ENCODE data around the gene COL18A1. TPM values are rescaled to one million over a fixed set of nuclear protein-coding genes. Genes with fewer than 3 reads are reported as not detected.

COL18A1 gene
- polyA plus RNA-seq, 1 of the 3 experiments (the other 2 are of a cell fraction): 118 TPM

DNA sequence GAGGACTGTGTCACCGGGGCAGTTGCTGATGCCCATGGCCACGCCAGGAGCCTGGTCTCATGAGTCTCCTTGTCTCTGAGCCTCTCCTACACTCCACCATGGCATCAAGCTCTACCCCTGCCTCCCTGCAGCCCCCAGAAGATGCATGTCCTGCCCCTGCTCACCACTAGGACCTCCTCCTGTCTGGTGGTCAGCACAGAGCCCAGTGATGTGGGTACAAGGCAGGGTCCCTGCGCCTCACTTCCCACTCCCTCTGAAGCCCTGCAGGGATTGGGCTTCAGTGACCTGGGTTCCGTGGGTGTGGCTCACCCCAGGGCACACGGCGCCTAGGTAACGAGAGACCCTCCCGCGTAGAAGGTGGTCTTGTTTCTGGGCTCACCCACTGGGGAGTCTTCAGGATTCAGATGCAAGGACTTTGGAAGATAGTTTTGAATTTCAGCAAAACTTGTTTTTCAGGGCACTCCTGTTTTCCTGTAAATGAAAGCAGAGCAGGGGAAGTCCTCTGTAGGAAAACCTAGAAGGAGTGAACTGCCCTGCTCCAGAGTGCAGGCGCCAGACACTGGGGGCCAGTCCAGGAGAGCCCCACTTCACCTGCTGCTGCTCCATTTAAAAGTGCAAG, 2.8 kb downstream of the COL18A1 start:
- no peak overlapping the region for H3K9ac ChIP-seq
- CTCF ChIA-PET: interaction anchor here (0.7 to 1.5 kb wide), 9 partner anchors 9 to 269 kb away, joined by 3 to 5 read pairs (median 3); no protein-coding TSS in a partner anchor
- peak overlapping the region; percentile 99 for H3K4me2 ChIP-seq
- H3K9me3 ChIP-seq: no peaks in the 10 kb centered on the region
- no peaks in the 10 kb centered on the region for H3F3A ChIP-seq (replicated peaks; ENCODE audit: insufficient read depth)
- POLR2A ChIA-PET: no interaction called here
- no peak for DNase-seq
- peak; percentile 18; the same call in 1 of the 2 replicates for TF ChIP-seq CTCF (IDR thresholded peaks at IDR 0.05)
- no peak for TF ChIP-seq TCF12 (IDR thresholded peaks at IDR 0.05)
- TF ChIP-seq POLR2AphosphoS5 (IDR thresholded peaks at IDR 0.05; ENCODE audit: low read depth, low read length): no peak
- WGBS (ENCODE audit: low lambda C conversion rate): 88% methylated on average over 10 of the region's 10 CpGs
- no peak overlapping the region for H3K27ac ChIP-seq (ENCODE audit: low read depth in 2 of 2, low read length in 1 of 2)
- H3K9me2 ChIP-seq: no peaks in the 10 kb centered on the region
- peaks cover 71% of the 10 kb centered on the region for H3K79me2 ChIP-seq (ENCODE audit: insufficient read depth)
- H4K20me1 ChIP-seq (ENCODE audit: insufficient read depth): peaks cover 64% of the 10 kb centered on the region
- no peaks in the 10 kb centered on the region for H3K27me3 ChIP-seq (ENCODE audit: insufficient read depth)
- H3K4me3 ChIP-seq (ENCODE audit: low read depth in 2 of 2, low read length in 1 of 2): no peak overlapping the region
- H2AFZ ChIP-seq (ENCODE audit: low read depth): no peak overlapping the region
- H3K36me3 ChIP-seq (replicated peaks in 1 of 2; ENCODE audit: control insufficient read depth in 1 of 2, insufficient read depth in 2 of 2, low read length in 1 of 2): peaks cover 6 to 7% of the 10 kb centered on the region in 2 experiments
- H3K4me1 ChIP-seq (ENCODE audit: control insufficient read depth in 1 of 2, insufficient read depth in 2 of 2, low read depth in 1 of 2, low read length in 1 of 2): peaks cover 6 to 50% of the 10 kb centered on the region in 2 experiments; a peak in 1 of 4 replicates

GRCh38 chr21:45408271-45408791, 3.4 kb downstream of the COL18A1 start:
- 97% methylated on average over 6 of the region's 10 CpGs for WGBS (ENCODE audit: low lambda C conversion rate)
- H3K4me2 ChIP-seq: peak overlapping the region; percentile 99; the same call in 1 of the 2 replicates
- no peaks in the 10 kb centered on the region for H3K9me2 ChIP-seq
- H3K36me3 ChIP-seq (replicated peaks in 1 of 2; ENCODE audit: control insufficient read depth in 1 of 2, insufficient read depth in 2 of 2, low read length in 1 of 2): peaks cover 6 to 7% of the 10 kb centered on the region in 2 experiments
- no peaks in the 10 kb centered on the region for H3F3A ChIP-seq (replicated peaks; ENCODE audit: insufficient read depth)
- peaks cover 70% of the 10 kb centered on the region for H4K20me1 ChIP-seq (ENCODE audit: insufficient read depth)
- TF ChIP-seq SMC3 (IDR thresholded peaks at IDR 0.05; ENCODE audit: low read depth, low read length) (no peak), USF1 (IDR thresholded peaks at IDR 0.05; ENCODE audit: borderline replicate concordance, low read depth) (no peak), MXI1 (IDR thresholded peaks at IDR 0.05; ENCODE audit: low read depth, low read length) (no peak), FOXJ3 (CRISPR knock-in tag; IDR thresholded peaks at IDR 0.05) (no peak), GABPA (IDR thresholded peaks at IDR 0.05; ENCODE audit: low read depth) (no peak), FOSL2 (IDR thresholded peaks at IDR 0.05; ENCODE audit: borderline replicate concordance, low read depth) (no peak), EP300 (IDR thresholded peaks at IDR 0.05; ENCODE audit: borderline replicate concordance in 1 of 2, low read depth in 1 of 2, low read length in 1 of 2) (no peak), IRF3 (IDR thresholded peaks at IDR 0.05; ENCODE audit: low read depth, low read length) (no peak), POLR2AphosphoS5 (IDR thresholded peaks at IDR 0.05; ENCODE audit: low read depth, low read length) (no peak), CHD2 (IDR thresholded peaks at IDR 0.05; ENCODE audit: low read length, partially characterized antibody) (no peak)
- ChIA-PET POLR2A (no interaction called here), CTCF (interaction anchor here (0.9 to 1.6 kb wide), 4 partner anchors 9 to 269 kb away, joined by 3 to 5 read pairs (median 4); no protein-coding TSS in a partner anchor)
- DNase-seq: no peak
- H3K9me3 ChIP-seq: no peaks in the 10 kb centered on the region
- H3K4me1 ChIP-seq (ENCODE audit: control insufficient read depth in 1 of 2, insufficient read depth in 2 of 2, low read depth in 1 of 2, low read length in 1 of 2): peaks cover 6 to 50% of the 10 kb centered on the region in 2 experiments; a peak in 1 of 4 replicates
- no peak overlapping the region for H3K4me3 ChIP-seq (ENCODE audit: low read depth in 2 of 2, low read length in 1 of 2)
- no peaks in the 10 kb centered on the region for H3K27me3 ChIP-seq (ENCODE audit: insufficient read depth)
- no peak overlapping the region for H3K9ac ChIP-seq
- peak overlapping the region in 1 of 2 experiments; percentile 45; a peak in 1 of 4 replicates for H3K27ac ChIP-seq (ENCODE audit: low read depth in 2 of 2, low read length in 1 of 2)
- no peak overlapping the region for H2AFZ ChIP-seq (ENCODE audit: low read depth)
- peaks cover 77% of the 10 kb centered on the region for H3K79me2 ChIP-seq (ENCODE audit: insufficient read depth)
